K562 (cell line): Measurements from ENCODE around the gene JAKMIP2. TPM values are rescaled to one million over a fixed set of nuclear protein-coding genes. Genes with fewer than 3 reads are reported as not detected.

ENCODE experiments used
- ATAC-seq: fragments of 200-7000 bp; cut with Tn5 transposase; 3 replicates; pipeline ENCODE4 v1.9.1; 2020; ENCODE audit warnings: moderate library complexity
- BruUV-seq: library from RNA; stranded (reverse); fragments of 400-500 nt; replicated peaks from 2 replicates; lab custom pipeline; 2021; lab: Mats Ljungman, UMichigan
- CTCF ChIA-PET: fragments of 300-600 bp; formaldehyde crosslinking; extraction: SDS; loops from one replicate; lab custom pipeline; 2021; ENCODE audit warnings: low intra/inter-chr PET ratio; lab: Yijun Ruan, JAX
- POLR2A ChIA-PET: fragments of 300-600, 350-650 bp; sonication (Branson Sonifier 250); formaldehyde crosslinking; extraction: SDS; loops from one replicate; lab custom pipeline; 2021; ENCODE audit warnings: antibody characterized with exemption, inconsistent platforms; lab: Yijun Ruan, JAX
- DNase-seq, 4 experiments: peaks; one replicate each; pipeline versions ENCODE4 v3.0.0 to v3.0.0-alpha.2; 2011 to 2018; ENCODE audit warnings: low spot score in 3 of 4, mixed read lengths in 3 of 4; ENCODE audit errors: extremely low read depth in 1 of 4
- FAIRE-seq: peaks from 2 replicates; lab custom pipeline; 2011; peaks lifted over from hg19 to GRCh38; lab: Jason Lieb, UNC
- H2AFZ ChIP-seq: 2 replicates; pipeline ENCODE4 v1.6.0; 2011; ENCODE audit warnings: low read depth, low read length, control low read depth, inconsistent platforms
- H3K27ac ChIP-seq: fragments of 200-600 bp; 3 replicates; pipeline ENCODE4 v1.8.0; 2011; ENCODE audit warnings: low read depth, mild to moderate bottlenecking, control low read depth, inconsistent platforms, low read length, moderate library complexity, mixed read lengths; ENCODE audit errors: extremely low read depth
- H3K27me3 ChIP-seq, 2 experiments: fragments of 300-600 bp in 1 of 2; 2 replicates in 1 of 2; 3 replicates in 1 of 2; pipeline versions ENCODE4 v1.6.0 to v1.8.0; 2011; ENCODE audit warnings: inconsistent platforms in 2 of 2, low read length in 2 of 2, mild to moderate bottlenecking in 1 of 2, mixed read lengths in 1 of 2, moderate library complexity in 1 of 2; ENCODE audit not compliant: control insufficient read depth in 2 of 2, insufficient read depth in 2 of 2
- H3K36me3 ChIP-seq: fragments of 300-600 bp; 3 replicates; pipeline ENCODE4 v1.8.0; 2011; ENCODE audit warnings: mild to moderate bottlenecking, low read length, inconsistent platforms; ENCODE audit not compliant: control insufficient read depth, insufficient read depth
- H3K4me1 ChIP-seq, 2 experiments: fragments of 200-600 bp in 1 of 2; replicated peaks in 1 of 2; 2 replicates in 1 of 2; 3 replicates in 1 of 2; pipeline versions ENCODE4 v1.5.1 to v1.8.0; 2011; ENCODE audit warnings: inconsistent platforms in 2 of 2, low read length in 2 of 2, mild to moderate bottlenecking in 1 of 2, mixed read lengths in 1 of 2, moderate library complexity in 1 of 2; ENCODE audit not compliant: control insufficient read depth in 2 of 2, insufficient read depth in 2 of 2
- H3K4me2 ChIP-seq: 2 replicates; pipeline ENCODE4 v1.6.1; 2011; ENCODE audit warnings: low read length, control low read depth, inconsistent platforms, mixed read lengths; ENCODE audit not compliant: insufficient read depth
- H3K4me3 ChIP-seq: fragments of 200-600 bp; sonication (generic), shearing (Covaris generic); 2 replicates; pipeline ENCODE4 v1.5.1; 2016; ENCODE audit warnings: control low read depth, inconsistent platforms
- H3K79me2 ChIP-seq: fragments of 200-600 bp; 3 replicates; pipeline ENCODE4 v1.8.0; 2011; ENCODE audit warnings: low read length, inconsistent platforms; ENCODE audit not compliant: control insufficient read depth, insufficient read depth
- H3K9ac ChIP-seq, 2 experiments: 2 replicates each; pipeline versions ENCODE4 v1.6.0 to v1.6.1; 2011; ENCODE audit warnings: low read depth in 2 of 2, low read length in 2 of 2, control low read depth in 1 of 2, inconsistent platforms in 1 of 2, mild to moderate bottlenecking in 1 of 2, mixed read lengths in 1 of 2; ENCODE audit not compliant: insufficient read depth in 1 of 2
- H3K9me1 ChIP-seq: one replicate; pipeline ENCODE4 v1.6.0; 2011; ENCODE audit warnings: inconsistent platforms, mild to moderate bottlenecking, low read length, moderate library complexity; ENCODE audit not compliant: control insufficient read depth, insufficient read depth
- H3K9me3 ChIP-seq: replicated peaks from 2 replicates; pipeline ENCODE4 v1.5.1; 2011; ENCODE audit warnings: low read depth, low read length, inconsistent platforms; ENCODE audit not compliant: control insufficient read depth, insufficient read depth
- H4K20me1 ChIP-seq: replicated peaks from 2 replicates; pipeline ENCODE4 v1.6.1; 2011; ENCODE audit warnings: low read length, inconsistent platforms, mixed read lengths; ENCODE audit not compliant: control insufficient read depth, insufficient read depth
- BRD4 ChIP-seq: fragments of 200-600 bp; sonication (generic); IDR thresholded peaks from 2 replicates; pipeline ENCODE4 v1.6.1; 2017; ENCODE audit warnings: inconsistent platforms
- BRD9 ChIP-seq: fragments of 450-650 bp; IDR thresholded peaks from 2 replicates; pipeline ENCODE4 v1.6.1; 2018; ENCODE audit warnings: low read depth; ENCODE audit not compliant: partially characterized antibody
- CBX5 ChIP-seq: IDR thresholded peaks from 2 replicates; pipeline ENCODE4 v1.6.1; 2014; ENCODE audit warnings: low read depth, borderline replicate concordance
- CREB1 ChIP-seq, 2 experiments: sonication (generic) in 1 of 2; formaldehyde crosslinking in 1 of 2; IDR thresholded peaks; 2 replicates each; pipeline versions ENCODE4 v1.6.1 to v1.8.0; 2012 to 2022; ENCODE audit warnings: inconsistent platforms in 1 of 2, mild to moderate bottlenecking in 1 of 2, missing genetic modification reagents in 1 of 2, moderate library complexity in 1 of 2
- CSDE1 ChIP-seq, 2 experiments: fragments of 450-650 bp; IDR thresholded peaks; 2 replicates each; pipeline ENCODE4 v1.6.1; 2016; ENCODE audit warnings: mild to moderate bottlenecking in 1 of 2
- ETV1 ChIP-seq: fragments of 450-650 bp; conservative IDR thresholded peaks from 2 replicates; pipeline ENCODE4 v1.6.1; 2016; ENCODE audit warnings: missing genetic modification characterization, control low read depth, low read depth, missing compliant biosample characterization
- FIP1L1 ChIP-seq: fragments of 200-400 bp; formaldehyde crosslinking; IDR thresholded peaks from 2 replicates; pipeline ENCODE4 v1.6.1; 2018; ENCODE audit warnings: mild to moderate bottlenecking, low read depth, low read length; ENCODE audit not compliant: poor library complexity, severe bottlenecking
- HCFC1 ChIP-seq: IDR thresholded peaks from 2 replicates; pipeline ENCODE4 v1.6.1; 2012; ENCODE audit warnings: low read depth, low read length, improper control_type of control experiment
- HNRNPH1 ChIP-seq: fragments of 200-400 bp; formaldehyde crosslinking; optimal IDR thresholded peaks from 2 replicates; pipeline ENCODE3; 2017; ENCODE audit warnings: low read depth, mild to moderate bottlenecking, low read length, moderate library complexity
- IFI16 ChIP-seq: fragments of 250-450 bp; sonication (Bioruptor Pico); IDR thresholded peaks from 2 replicates; pipeline ENCODE4 v2.1.2; 2022; ENCODE audit warnings: mild to moderate bottlenecking, inconsistent platforms
- NRF1 ChIP-seq, 2 experiments: fragments of 450-650 bp; IDR thresholded peaks in 1 of 2; conservative IDR thresholded peaks in 1 of 2; 2 replicates each; pipeline ENCODE4 v1.6.1; 2014; ENCODE audit warnings: mild to moderate bottlenecking in 2 of 2
- ZBTB1 ChIP-seq: sonication (generic); formaldehyde crosslinking; IDR thresholded peaks from 2 replicates; pipeline ENCODE4 v1.8.1; 2023; ENCODE audit warnings: missing genetic modification reagents, low read depth, mild to moderate bottlenecking, borderline replicate concordance
- ZNF316 ChIP-seq: fragments of 450-650 bp; IDR thresholded peaks from 2 replicates; pipeline ENCODE4 v1.6.1; 2016
- ZNF384 ChIP-seq: IDR thresholded peaks from 2 replicates; pipeline ENCODE4 v1.6.1; 2012; ENCODE audit warnings: low read depth, low read length, improper control_type of control experiment
- ZNF57 ChIP-seq: fragments of 450-650 bp; formaldehyde crosslinking; IDR thresholded peaks from 2 replicates; pipeline ENCODE4 v1.4.0; 2020; ENCODE audit warnings: mild to moderate bottlenecking, moderate library complexity
- WGBS: fragments of 100-300 bp; shearing (Covaris generic); methylation state at CpG from one replicate; pipeline ENCODE4 v1.1.6; 2016; ENCODE audit warnings: low coverage, mixed read lengths; ENCODE audit not compliant: insufficient coverage; ENCODE audit errors: missing lambda C conversion rate; 5-methylcytosine and 5-hydroxymethylcytosine counted together
- in situ Hi-C: fragments of 300-500 bp; cut with MboI; formaldehyde crosslinking; loops from 4 replicates; pipeline ENCODE4 v1.15.0; 2018; ENCODE audit warnings: inconsistent platforms, mixed read lengths
- intact Hi-C: fragments of 100-400 bp; cut with micrococcal nuclease; formaldehyde crosslinking; loops from 2 replicates; pipeline ENCODE4 v1.14.2; 2022
- polyA plus RNA-seq, 8 experiments: library from polyadenylated mRNA; depleted of rRNA in 4 of 8; stranded (reverse) in 5 of 8; unstranded in 3 of 8; fragments of >200 nt; fragmentation: Nextera tagmentation in 2 of 8; fragmentation: Illumina TruSeq in 1 of 8; extraction: Ambion mirVana in 2 of 8; extraction: Trizol in 1 of 8; gene quantifications; 2 replicates each; pipeline versions ENCODE4 v1.2.1 to v1.2.3, GENCODE V29; 2011 to 2014; ENCODE audit warnings: inconsistent platforms in 1 of 8, missing spikeins in 1 of 8
- total RNA-seq, 7 experiments: library from RNA; depleted of rRNA in 6 of 7; stranded (reverse); fragments of >200 nt in 6 of 7; fragmentation: Illumina TruSeq in 2 of 7; extraction: Trizol in 2 of 7; gene quantifications; 2 replicates each; pipeline versions ENCODE4 v1.2.1 to v1.2.3, GENCODE V29; 2011 to 2021; ENCODE audit warnings: low replicate concordance in 1 of 7
- TF ChIP-seq, protein P1 (sequence below): fragments of 250-450 bp; sonication (Bioruptor Pico); IDR thresholded peaks from 2 replicates; pipeline ENCODE4 v1.4.0; 2020; ENCODE audit warnings: mild to moderate bottlenecking, moderate library complexity
- TF ChIP-seq, protein P2 (sequence below): sonication (generic); IDR thresholded peaks from 2 replicates; pipeline ENCODE4 v1.6.1; 2016
- TF ChIP-seq, protein P3 (sequence below): fragments of 450-650 bp; IDR thresholded peaks from 2 replicates; pipeline ENCODE4 v1.6.1; 2016; ENCODE audit warnings: missing biosample characterization, missing genetic modification characterization

JAKMIP2 gene
- total and polyA plus RNA-seq, 9 of the 15 experiments (the other 6 are each of a cell fraction or from before 2014, with no cell fraction given), result not detected

GRCh38 chr5:147617711-147618350 is 164.7 kb downstream of the JAKMIP2 start (continued):
- TF ChIP-seq BRD4, result no peak
- no peak for TF ChIP-seq ETV1 (tag)
- no peak for TF ChIP-seq ZNF384
- TF ChIP-seq CBX5, result no peak

DNA sequence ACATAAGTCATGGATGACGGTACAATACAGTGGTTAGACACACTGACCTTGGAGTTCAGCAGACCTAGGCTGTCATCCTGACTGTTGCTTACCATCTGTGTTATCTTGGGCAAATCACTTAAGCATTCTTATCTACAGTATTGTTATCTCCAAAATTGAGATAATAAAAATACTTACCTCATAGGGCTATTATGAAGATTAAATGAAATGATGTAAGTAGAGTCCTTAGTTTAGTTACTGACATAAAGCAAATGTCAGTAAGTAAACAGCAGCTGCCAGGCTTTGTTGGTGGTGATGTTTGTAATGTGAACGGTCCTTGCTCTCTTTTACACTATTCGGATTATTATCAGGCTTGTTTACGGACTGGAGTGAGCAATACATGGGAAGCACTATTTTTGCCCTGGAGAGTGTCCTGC is 165.3 kb downstream of the JAKMIP2 start:
- DNase-seq, result no peak
- ATAC-seq, result no peak
- Histone ChIP-seq H3K27ac (no peak overlapping the region), H3K9me1 (no peaks in the 10 kb centered on the region), H3K4me1 (no peaks in the 10 kb centered on the region), H3K36me3 (no peaks in the 10 kb centered on the region), H3K9me3 (no peaks in the 10 kb centered on the region), H3K4me3 (no peak overlapping the region), H3K9ac (no peak overlapping the region), H3K27me3 (no peaks in the 10 kb centered on the region), H4K20me1 (no peaks in the 10 kb centered on the region), H3K79me2 (no peaks in the 10 kb centered on the region), H2AFZ (no peak overlapping the region), H3K4me2 (no peak overlapping the region)
- ChIA-PET CTCF (no interaction called here), POLR2A (no interaction called here)
- FAIRE-seq, result no peak
- BruUV-seq, result no TSS peak
- in situ Hi-C loops, result no loop called here
- intact Hi-C loops, result no loop called here
- 0% methylated on average over 4 of the region's 4 CpGs for WGBS
- TF ChIP-seq HCFC1, result no peak
- TF ChIP-seq FIP1L1, result no peak
- no peak for TF ChIP-seq CSDE1 (IDR thresholded peaks at IDR 0.05)
- no peak for TF ChIP-seq HNRNPH1
- TF ChIP-seq IFI16 (CRISPR knock-in tag), result no peak
- TF ChIP-seq NRF1 (conservative IDR thresholded peaks at IDR 0.05 in 1 of 2, IDR thresholded peaks at IDR 0.05 in 1 of 2), result no peak
- TF ChIP-seq ZNF57 (CRISPR knock-in tag), result no peak
- TF ChIP-seq, protein P1, sequence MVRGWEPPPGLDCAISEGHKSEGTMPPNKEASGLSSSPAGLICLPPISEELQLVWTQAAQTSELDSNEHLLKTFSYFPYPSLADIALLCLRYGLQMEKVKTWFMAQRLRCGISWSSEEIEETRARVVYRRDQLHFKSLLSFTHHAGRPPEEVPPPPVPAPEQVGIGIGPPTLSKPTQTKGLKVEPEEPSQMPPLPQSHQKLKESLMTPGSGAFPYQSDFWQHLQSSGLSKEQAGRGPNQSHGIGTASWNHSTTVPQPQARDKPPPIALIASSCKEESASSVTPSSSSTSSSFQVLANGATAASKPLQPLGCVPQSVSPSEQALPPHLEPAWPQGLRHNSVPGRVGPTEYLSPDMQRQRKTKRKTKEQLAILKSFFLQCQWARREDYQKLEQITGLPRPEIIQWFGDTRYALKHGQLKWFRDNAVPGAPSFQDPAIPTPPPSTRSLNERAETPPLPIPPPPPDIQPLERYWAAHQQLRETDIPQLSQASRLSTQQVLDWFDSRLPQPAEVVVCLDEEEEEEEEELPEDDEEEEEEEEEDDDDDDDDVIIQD (CRISPR knock-in tag), result no peak
- TF ChIP-seq, protein P2, sequence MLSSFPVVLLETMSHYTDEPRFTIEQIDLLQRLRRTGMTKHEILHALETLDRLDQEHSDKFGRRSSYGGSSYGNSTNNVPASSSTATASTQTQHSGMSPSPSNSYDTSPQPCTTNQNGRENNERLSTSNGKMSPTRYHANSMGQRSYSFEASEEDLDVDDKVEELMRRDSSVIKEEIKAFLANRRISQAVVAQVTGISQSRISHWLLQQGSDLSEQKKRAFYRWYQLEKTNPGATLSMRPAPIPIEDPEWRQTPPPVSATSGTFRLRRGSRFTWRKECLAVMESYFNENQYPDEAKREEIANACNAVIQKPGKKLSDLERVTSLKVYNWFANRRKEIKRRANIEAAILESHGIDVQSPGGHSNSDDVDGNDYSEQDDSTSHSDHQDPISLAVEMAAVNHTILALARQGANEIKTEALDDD, result no peak
- TF ChIP-seq, protein P3, sequence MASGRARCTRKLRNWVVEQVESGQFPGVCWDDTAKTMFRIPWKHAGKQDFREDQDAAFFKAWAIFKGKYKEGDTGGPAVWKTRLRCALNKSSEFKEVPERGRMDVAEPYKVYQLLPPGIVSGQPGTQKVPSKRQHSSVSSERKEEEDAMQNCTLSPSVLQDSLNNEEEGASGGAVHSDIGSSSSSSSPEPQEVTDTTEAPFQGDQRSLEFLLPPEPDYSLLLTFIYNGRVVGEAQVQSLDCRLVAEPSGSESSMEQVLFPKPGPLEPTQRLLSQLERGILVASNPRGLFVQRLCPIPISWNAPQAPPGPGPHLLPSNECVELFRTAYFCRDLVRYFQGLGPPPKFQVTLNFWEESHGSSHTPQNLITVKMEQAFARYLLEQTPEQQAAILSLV, result no peak
- no peak for TF ChIP-seq ZBTB1 (CRISPR knock-in tag)
- no peak for TF ChIP-seq BRD9
- TF ChIP-seq CREB1 (IDR thresholded peaks at IDR 0.05), result no peak
- no peak for TF ChIP-seq CREB1 (CRISPR knock-in tag; IDR thresholded peaks at IDR 0.05)
- no peak for TF ChIP-seq ZNF316
